Suprapubic skin (tissue), 4 donors: ENCODE data around the gene TFAP2B. TPM values are rescaled to one million over a fixed set of nuclear protein-coding genes. Genes with fewer than 3 reads are reported as not detected.
A peak's percentile ranks its signal among the peaks of the same experiment; 100 is the strongest.

ENCODE experiments used
- DNase-seq, 2 donors: peaks; one replicate each; pipeline ENCODE4 v3.0.0-alpha.2; 2019; ENCODE audit warnings: low spot score in 2 of 2
- H3K27ac ChIP-seq: fragments of 200-600 bp; sonication (generic); one replicate; pipeline ENCODE4 v1.5.1; 2019
- H3K27me3 ChIP-seq: fragments of 200-600 bp; sonication (generic); one replicate; pipeline ENCODE4 v1.5.1; 2019
- H3K36me3 ChIP-seq: fragments of 200-600 bp; sonication (generic); one replicate; pipeline ENCODE4 v1.5.1; 2019
- H3K4me1 ChIP-seq: fragments of 200-600 bp; sonication (generic); one replicate; pipeline ENCODE4 v1.5.1; 2019
- H3K4me3 ChIP-seq: fragments of 200-600 bp; sonication (generic); one replicate; pipeline ENCODE4 v1.5.1; 2019; ENCODE audit warnings: mild to moderate bottlenecking
- H3K9me3 ChIP-seq: fragments of 200-600 bp; sonication (generic); one replicate; pipeline ENCODE4 v1.5.1; 2019
- CTCF ChIP-seq, 2 donors: fragments of 200-600 bp in 1 of 2; fragments of 450-650 bp in 1 of 2; sonication (generic) in 1 of 2; IDR thresholded peaks; one replicate each; pipeline ENCODE4 v1.5.1; 2016 to 2019; ENCODE audit warnings: antibody characterized with exemption in 2 of 2, mild to moderate bottlenecking in 1 of 2, moderate library complexity in 1 of 2
- EP300 ChIP-seq: sonication (generic); formaldehyde crosslinking; IDR thresholded peaks from one replicate; pipeline ENCODE4 v1.6.1; 2017; ENCODE audit warnings: antibody characterized with exemption
- POLR2A ChIP-seq, 2 donors: fragments of 450-650 bp; IDR thresholded peaks; one replicate each; pipeline ENCODE4 v1.6.1; 2017; ENCODE audit warnings: antibody characterized with exemption in 2 of 2, mild to moderate bottlenecking in 2 of 2, moderate library complexity in 2 of 2
- POLR2AphosphoS5 ChIP-seq, 3 donors: sonication (generic); formaldehyde crosslinking; IDR thresholded peaks; one replicate each; pipeline ENCODE4 v1.6.1; 2017; ENCODE audit warnings: antibody characterized with exemption in 3 of 3
- WGBS: methylation state at CpG from one replicate; pipeline ENCODE4 v1.1.5; 2018; 5-methylcytosine and 5-hydroxymethylcytosine counted together
- total RNA-seq, 4 donors: library from RNA; depleted of rRNA; stranded (reverse); fragments of >200 nt; gene quantifications; one replicate each; pipeline ENCODE4 v1.1.0, GENCODE V29; 2016

The TFAP2B gene
- total RNA-seq, 4 donors from 2014 or later = 4.3 to 9.0 (median 8.2) TPM

- no peaks in the 10 kb centered on the region for H3K9me3 ChIP-seq
- peak overlapping the region; percentile 54 for H3K4me3 ChIP-seq
- TF ChIP-seq POLR2AphosphoS5 (IDR thresholded peaks at IDR 0.05) (peak in 1 of 3 donors; percentile 27), EP300 (no peak)
- WGBS = 1% methylated on average over 58 of the region's 58 CpGs
- no peaks in the 10 kb centered on the region for H3K36me3 ChIP-seq
- peak in 1 of 2 donors; percentile 59 for DNase-seq
- H3K4me1 ChIP-seq = peaks cover 22% of the 10 kb centered on the region
- H3K27me3 ChIP-seq = peaks cover 83% of the 10 kb centered on the region
- peak overlapping the region; percentile 89 for H3K27ac ChIP-seq
These were observed 1.5 kb downstream of the TFAP2B start for GRCh38 chr6:50819904-50820868.

GRCh38 chr6:50820869-50821264, 2.2 kb downstream of the TFAP2B start:
- peak overlapping the region; percentile 89 for H3K27ac ChIP-seq
- H3K4me3 ChIP-seq = peak overlapping the region; percentile 54
- H3K9me3 ChIP-seq = no peaks in the 10 kb centered on the region
- H3K4me1 ChIP-seq = peaks cover 28% of the 10 kb centered on the region
- TF ChIP-seq POLR2A (IDR thresholded peaks at IDR 0.05) (no peak), CTCF (IDR thresholded peaks at IDR 0.05) (no peak), EP300 (no peak), POLR2AphosphoS5 (IDR thresholded peaks at IDR 0.05) (no peak)
- H3K36me3 ChIP-seq = no peaks in the 10 kb centered on the region
- H3K27me3 ChIP-seq = peaks cover 90% of the 10 kb centered on the region
- DNase-seq = no peak
- WGBS = 10% methylated on average over 5 of the region's 5 CpGs

GRCh38 chr6:50821441-50822077, 2.9 kb downstream of the TFAP2B start:
- no peaks in the 10 kb centered on the region for H3K36me3 ChIP-seq
- no peak for DNase-seq
- peak overlapping the region; percentile 54 for H3K4me3 ChIP-seq
- H3K9me3 ChIP-seq = no peaks in the 10 kb centered on the region
- peak overlapping the region; percentile 89 for H3K27ac ChIP-seq
- TF ChIP-seq CTCF (IDR thresholded peaks at IDR 0.05) (no peak), POLR2A (IDR thresholded peaks at IDR 0.05) (no peak), POLR2AphosphoS5 (IDR thresholded peaks at IDR 0.05) (no peak), EP300 (no peak)
- WGBS = 3% methylated on average over 20 of the region's 20 CpGs
- H3K27me3 ChIP-seq = peaks cover 97% of the 10 kb centered on the region
- H3K4me1 ChIP-seq = peaks cover 35% of the 10 kb centered on the region

GRCh38 chr6:50822078-50822476, 3.4 kb downstream of the TFAP2B start:
- Histone ChIP-seq H3K36me3 (no peaks in the 10 kb centered on the region), H3K27ac (peak overlapping the region; percentile 89), H3K4me3 (peak overlapping the region; percentile 54), H3K9me3 (no peaks in the 10 kb centered on the region), H3K27me3 (peaks cover 98% of the 10 kb centered on the region), H3K4me1 (peaks cover 39% of the 10 kb centered on the region)
- WGBS = 4% methylated on average over 6 of the region's 6 CpGs
- DNase-seq = no peak
- TF ChIP-seq EP300 (no peak), POLR2A (IDR thresholded peaks at IDR 0.05) (no peak), POLR2AphosphoS5 (IDR thresholded peaks at IDR 0.05) (no peak), CTCF (IDR thresholded peaks at IDR 0.05) (no peak)

- 5% methylated on average over 46 of the region's 46 CpGs for WGBS
- TF ChIP-seq CTCF (IDR thresholded peaks at IDR 0.05) (no peak), EP300 (no peak), POLR2AphosphoS5 (IDR thresholded peaks at IDR 0.05) (no peak), POLR2A (IDR thresholded peaks at IDR 0.05) (no peak)
- Histone ChIP-seq H3K9me3 (no peaks in the 10 kb centered on the region), H3K4me3 (peak overlapping the region; percentile 54), H3K27ac (peak overlapping the region; percentile 89), H3K36me3 (no peaks in the 10 kb centered on the region), H3K27me3 (peaks cover 95% of the 10 kb centered on the region), H3K4me1 (peaks cover 43% of the 10 kb centered on the region)
- DNase-seq = no peak
These were observed 4.6 kb downstream of the TFAP2B start for GRCh38 chr6:50823094-50823920.
